ENCODE results near the gene CRTC3.

Gene CRTC3

GRCh38 chr15:90529371-90530249 is at the start of gene CRTC3:
TSS of gene CRTC3 (plus strand) at chr15:90529923. CDS start at chr15:90530072, 149 bp downstream.
- H3K4me3 ChIP-seq (ENCODE audit: low read length), result peak within 1 kb of the TSS; percentile 73
- TF ChIP-seq CTCF (conservative IDR thresholded peaks at IDR 0.05; ENCODE audit: low read depth, low read length), result no peak
- DNase-seq (ENCODE audit: low read depth), result no peak

GRCh38 chr15:90481023-90481422 is 48.7 kb upstream of the CRTC3 start:
- H3K4me3 ChIP-seq (ENCODE audit: low read length), result no peak overlapping the region
- TF ChIP-seq CTCF (conservative IDR thresholded peaks at IDR 0.05; ENCODE audit: low read depth, low read length), result no peak
- DNase-seq (ENCODE audit: low read depth), result no peak

- DNase-seq (ENCODE audit: low read depth), result no peak
- peak; percentile 87 for TF ChIP-seq CTCF (conservative IDR thresholded peaks at IDR 0.05; ENCODE audit: low read depth, low read length)
- no peak overlapping the region for H3K4me3 ChIP-seq (ENCODE audit: low read length)
Observed at GRCh38 chr15:90482124-90483011, 47.4 kb upstream of the CRTC3 start.

- H3K4me3 ChIP-seq (ENCODE audit: low read length), result no peak overlapping the region
- TF ChIP-seq CTCF (conservative IDR thresholded peaks at IDR 0.05; ENCODE audit: low read depth, low read length), result no peak
- DNase-seq (ENCODE audit: low read depth), result no peak
Observed at GRCh38 chr15:90483012-90483307, 46.8 kb upstream of the CRTC3 start.

- H3K4me3 ChIP-seq (ENCODE audit: low read length), result no peak overlapping the region
- no peak for TF ChIP-seq CTCF (conservative IDR thresholded peaks at IDR 0.05; ENCODE audit: low read depth, low read length)
- no peak for DNase-seq (ENCODE audit: low read depth)
Observed at GRCh38 chr15:90483637-90484036, 46.1 kb upstream of the CRTC3 start.

GRCh38 chr15:90487186-90487585 is 42.5 kb upstream of the CRTC3 start:
- DNase-seq (ENCODE audit: low read depth), result no peak
- TF ChIP-seq CTCF (conservative IDR thresholded peaks at IDR 0.05; ENCODE audit: low read depth, low read length), result no peak
- no peak overlapping the region for H3K4me3 ChIP-seq (ENCODE audit: low read length)

All from retinal pigment epithelial cell (primary cell).